Heart right ventricle (tissue), 16 donors: Measurements from ENCODE around the gene ADGRL1. TPM values are rescaled to one million over a fixed set of nuclear protein-coding genes. Genes with fewer than 3 reads are reported as not detected.

Source experiments
- ATAC-seq, 8 donors: fragments of 200-7000 bp; cut with Tn5 transposase; one replicate each; pipeline ENCODE4 v1.9.1; 2020; ENCODE audit warnings: mild to moderate bottlenecking in 8 of 8, moderate library complexity in 8 of 8, moderate number of reproducible peaks in 1 of 8
- DNase-seq, 2 donors: peaks; one replicate each; pipeline ENCODE4 v3.0.0-alpha.2; 2020
- H3K27ac ChIP-seq, 10 donors: fragments of 200-600 bp; sonication (generic) in 2 of 10; one replicate each; pipeline versions ENCODE4 v1.5.0 to v1.8.0; 2020 to 2022; ENCODE audit warnings: mild to moderate bottlenecking in 3 of 10
- H3K27me3 ChIP-seq, 7 donors: fragments of 200-600 bp; one replicate each; pipeline ENCODE4 v1.8.0; 2021 to 2022; ENCODE audit warnings: mild to moderate bottlenecking in 2 of 7
- H3K36me3 ChIP-seq, 9 donors: fragments of 200-600 bp; sonication (generic) in 1 of 9; one replicate each; pipeline versions ENCODE4 v1.5.0 to v1.8.0; 2020 to 2022; ENCODE audit warnings: mild to moderate bottlenecking in 2 of 9
- H3K4me1 ChIP-seq, 9 donors: fragments of 200-600 bp; sonication (generic) in 1 of 9; one replicate each; pipeline versions ENCODE4 v1.5.0 to v1.8.0; 2020 to 2022; ENCODE audit warnings: mild to moderate bottlenecking in 4 of 9
- H3K4me3 ChIP-seq, 10 donors: fragments of 200-600 bp; sonication (generic) in 2 of 10; one replicate each; pipeline versions ENCODE4 v1.5.0 to v1.8.0; 2020 to 2022; ENCODE audit warnings: mild to moderate bottlenecking in 7 of 10, moderate library complexity in 2 of 10
- H3K9me3 ChIP-seq, 11 donors: fragments of 200-600 bp in 10 of 11; sonication (generic) in 2 of 11; one replicate each; pipeline versions ENCODE4 v1.5.0 to v1.8.0; 2013 to 2022; ENCODE audit warnings: mild to moderate bottlenecking in 2 of 11, control low read depth in 1 of 11, moderate library complexity in 1 of 11
- CTCF ChIP-seq, 9 donors: fragments of 200-600 bp; sonication (generic) in 2 of 9; IDR thresholded peaks; one replicate each; pipeline versions ENCODE4 v1.5.0 to v1.8.0; 2021 to 2022; ENCODE audit warnings: antibody characterized with exemption in 9 of 9, mild to moderate bottlenecking in 5 of 9, moderate library complexity in 1 of 9
- WGBS, 2 donors: extraction: QIAGEN DNeasy Blood & Tissue Kit; methylation state at CpG; one replicate each; pipeline ENCODE4 v1.1.7; 2013; ENCODE audit warnings: inconsistent platforms in 1 of 2; 5-methylcytosine and 5-hydroxymethylcytosine counted together
- intact Hi-C, 10 donors: fragments of 100-400 bp; cut with DNase I; formaldehyde crosslinking; loops; one replicate each; pipeline versions ENCODE4 v1.11.1 to v1.14.2; 2022
- polyA plus RNA-seq, 2 donors: library from polyadenylated mRNA; stranded (reverse); fragments of 200-250 nt; gene quantifications; one replicate each; pipeline ENCODE4 v1.2.3, GENCODE V29; 2013
- total RNA-seq, 10 donors: library from RNA; stranded (reverse); fragmentation: NEBNext Ultra II Directional in 3 of 10; extraction: Animal tissue kit (Norgen Biotek cat#: 25700) in 3 of 10; gene quantifications; one replicate each; pipeline versions ENCODE4 v1.2.1 to v1.2.4, GENCODE V29; 2021 to 2023
- donor health status: Arrhythmogenic right ventricular cardiomyopathy.
- donor health status: ischemic (EF 13 %, LVEDD 7.1; RV severe dilation, severe dysfunction).
- donor health status: healthy with polysubstance abuse.
- donor health status: DM: no; HTN: yes; CAD: no.
- donor health status: DM: no; HTN: no; CAD: no.
- donor health status: ischemic (EF 25% LVEDD 6.9; RV normal size, moderate dysfunction).
- donor health status: ischemic (EF 25% LVEDD 5.7; RV mildly dilated, moderate dysfunction).
- donor health status: healthy.
- donor health status: DM: yes; HTN: yes; CAD: no.
- donor health status: Ischemic cardiomyopathy.
- donor health status: ischemic (EF 35%, LVEDD 5.7; RV mildly dilated, moderate dysfunction).
- donor health status: nonischemic (EF 11% LVEDD 7.7; RV severe dilation, severe dysfunction).
- donor health status: DM: yes; HTN: yes; CAD: no.
- donor health status: PGD.
- donor health status: ischemic (EF 29% LVEDD 5.4; RV normal size, mild dysfunction).
- donor health status: nonischemic (EF 23%, LVEDD 6.1; RV moderate dilation, normal function).

ADGRL1 gene
- total and polyA plus RNA-seq, 12 donors: 5.1 to 31.9 (median 12.8) TPM

DNA sequence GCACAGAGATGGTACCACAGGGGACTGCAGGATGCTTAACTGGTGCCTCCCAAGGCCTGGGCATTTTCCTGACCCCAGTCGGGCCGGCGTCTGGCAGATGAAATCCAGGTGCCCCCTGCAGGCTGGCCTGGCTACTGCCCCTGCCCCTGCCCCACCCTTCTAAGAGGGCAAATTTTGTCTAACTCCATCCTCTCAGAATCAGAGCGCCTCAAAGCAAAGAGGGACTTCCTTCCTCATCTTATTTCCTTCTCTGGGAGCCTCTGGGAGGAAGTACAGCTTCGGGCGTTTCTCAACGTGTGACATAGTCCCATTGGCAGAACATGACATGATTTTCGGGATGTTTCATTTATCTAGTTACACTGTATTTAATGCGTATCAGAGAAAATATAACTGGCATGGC lies 91.1 kb downstream of the ADGRL1 start:
- ATAC-seq (peak in 2 of 8 donors; percentile 0 to 10), DNase-seq (peak; percentile 51 to 71)
- Histone ChIP-seq H3K36me3 (peaks cover 0 to 4% (median 0%) of the 10 kb centered on the region in 9 donors), H3K27ac (peak overlapping the region in 9 of 10 donors; percentile 93 to 100 (median 95)), H3K4me3 (peak overlapping the region in 1 of 10 donors; percentile 96), H3K4me1 (peaks cover 40 to 84% (median 79%) of the 10 kb centered on the region in 9 donors), H3K27me3 (no peaks in the 10 kb centered on the region), H3K9me3 (no peaks in the 10 kb centered on the region)
- intact Hi-C loops: loop anchor here in 8 of 10 donors (5.0 kb wide), 2 partner anchors 33 to 38 kb away; no protein-coding TSS in a partner anchor
- WGBS, 2 donors: 27 to 30% methylated on average over 9 of the region's 9 CpGs
- peak; percentile 33 to 72 (median 65) for TF ChIP-seq CTCF (IDR thresholded peaks at IDR 0.05)

- H3K9me3 ChIP-seq: no peaks in the 10 kb centered on the region
- intact Hi-C loops: no loop called here
- peaks cover 0 to 4% (median 0%) of the 10 kb centered on the region in 9 donors for H3K36me3 ChIP-seq
- TF ChIP-seq CTCF (IDR thresholded peaks at IDR 0.05): no peak
- peak overlapping the region in 1 of 10 donors; percentile 96 for H3K4me3 ChIP-seq
- DNase-seq (no peak), ATAC-seq (no peak)
- peak overlapping the region in 9 of 10 donors; percentile 93 to 100 (median 95) for H3K27ac ChIP-seq
- 70 to 78% methylated on average over 7 of the region's 7 CpGs for WGBS, 2 donors
- H3K27me3 ChIP-seq: no peaks in the 10 kb centered on the region
- H3K4me1 ChIP-seq: peaks cover 37 to 80% (median 76%) of the 10 kb centered on the region in 9 donors
Measured at GRCh38 chr19:14114439-14114838, 91.5 kb downstream of the ADGRL1 start.

DNA sequence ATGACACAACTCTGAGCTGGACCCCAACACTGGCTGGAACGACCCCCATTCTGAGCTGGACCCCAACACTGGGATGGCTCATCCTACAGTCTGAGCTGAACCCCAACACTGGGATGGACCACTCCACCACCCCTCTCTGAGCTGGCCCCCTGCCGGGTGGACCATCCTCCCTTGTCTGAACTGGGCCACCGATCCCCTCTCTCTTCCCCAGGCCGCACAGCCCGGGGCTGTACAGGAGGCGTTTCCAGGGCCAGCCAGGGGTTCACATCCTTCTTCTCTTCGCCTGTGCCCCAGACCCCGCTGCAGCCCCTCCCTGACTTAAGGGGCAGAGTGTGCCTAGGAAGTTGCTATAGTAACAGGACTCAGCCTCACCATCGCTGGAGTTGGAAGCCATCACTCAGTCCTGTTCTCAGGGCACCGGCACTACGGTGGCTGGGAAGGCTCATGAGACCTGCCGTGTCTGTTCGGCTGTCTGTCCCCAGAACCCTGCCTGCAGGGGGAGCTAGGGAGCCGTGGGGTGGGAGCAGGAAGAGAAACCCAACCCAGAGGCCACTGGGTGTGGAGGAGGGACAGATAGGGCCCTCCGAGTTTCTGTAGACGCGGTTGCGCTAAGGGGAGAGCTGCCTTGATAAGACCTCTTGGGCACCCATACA lies 92.1 kb downstream of the ADGRL1 start:
- Histone ChIP-seq H3K9me3 (no peaks in the 10 kb centered on the region), H3K27ac (peak overlapping the region; percentile 93 to 100 (median 96)), H3K36me3 (peaks cover 0 to 8% (median 0%) of the 10 kb centered on the region in 9 donors), H3K4me1 (peaks cover 37 to 78% (median 71%) of the 10 kb centered on the region in 9 donors), H3K4me3 (peak overlapping the region in 7 of 10 donors; percentile 4 to 51 (median 42)), H3K27me3 (no peaks in the 10 kb centered on the region)
- intact Hi-C loops: no loop called here
- ATAC-seq (no peak), DNase-seq (peak in 1 of 2 donors; percentile 54)
- peak in 7 of 9 donors; percentile 26 to 38 (median 35) for TF ChIP-seq CTCF (IDR thresholded peaks at IDR 0.05)
- WGBS, 2 donors: 73 to 80% methylated on average over 18 of the region's 18 CpGs

DNA sequence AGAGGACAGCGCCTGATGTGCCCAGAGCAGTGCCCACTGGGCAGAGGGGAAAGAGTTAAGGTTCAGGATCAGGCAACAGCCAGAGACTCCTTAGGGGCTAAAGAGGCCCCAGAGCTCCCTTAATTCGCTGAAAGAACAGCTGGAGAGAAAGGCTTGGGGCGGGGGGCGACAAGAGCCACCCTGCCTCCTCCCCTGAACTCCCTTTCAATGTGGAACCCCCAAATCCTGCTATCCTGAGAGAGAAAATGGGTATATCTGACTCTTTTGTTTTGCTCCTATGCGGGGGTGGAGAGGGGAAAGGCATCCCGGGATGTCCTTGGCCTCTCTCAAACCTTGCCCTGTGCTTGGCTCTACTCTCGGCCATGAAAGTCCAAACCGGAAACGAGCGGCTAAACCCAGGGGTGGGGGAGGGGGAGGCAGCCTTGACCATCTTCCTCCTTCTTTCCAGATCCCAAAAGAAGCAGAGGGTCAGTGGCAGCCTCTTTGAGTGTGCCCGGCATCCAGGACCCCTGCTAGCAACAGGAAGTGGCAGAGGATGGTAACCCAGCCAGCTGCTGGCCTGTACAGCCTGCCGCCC lies 93.1 kb downstream of the ADGRL1 start:
- ATAC-seq (peak in 7 of 8 donors; percentile 14 to 63 (median 43)), DNase-seq (peak; percentile 55 to 76)
- H3K27me3 ChIP-seq: no peaks in the 10 kb centered on the region
- TF ChIP-seq CTCF (IDR thresholded peaks at IDR 0.05): no peak
- intact Hi-C loops: no loop called here
- no peaks in the 10 kb centered on the region for H3K9me3 ChIP-seq
- H3K4me3 ChIP-seq: peak overlapping the region in 9 of 10 donors; percentile 10 to 51 (median 41)
- 16% methylated on average over 12 of the region's 12 CpGs for WGBS, 2 donors
- peaks cover 37 to 81% (median 69%) of the 10 kb centered on the region in 9 donors for H3K4me1 ChIP-seq
- peaks cover 0 to 11% (median 0%) of the 10 kb centered on the region in 9 donors for H3K36me3 ChIP-seq
- peak overlapping the region; percentile 93 to 100 (median 96) for H3K27ac ChIP-seq
